A673 (cell line): ENCODE results near the gene KCNK7. TPM values are rescaled to one million over a fixed set of nuclear protein-coding genes. Genes with fewer than 3 reads are reported as not detected.

Source experiments
- BruUV-seq: library from RNA; stranded (reverse); fragments of 400-500 nt; replicated peaks from 2 replicates; lab custom pipeline; 2021; lab: Mats Ljungman, UMichigan
- CTCF ChIA-PET: fragments of 300-600 bp; sonication (Branson Sonifier 250); formaldehyde crosslinking; loops from one replicate; lab custom pipeline; 2022; ENCODE audit warnings: antibody characterized with exemption; lab: Charles Lee
- POLR2A ChIA-PET: fragments of 300-600 bp; sonication (Branson Sonifier 250); formaldehyde crosslinking; loops from one replicate; lab custom pipeline; 2022; ENCODE audit warnings: antibody characterized with exemption; ENCODE audit not compliant: low non-redundant PET; lab: Charles Lee
- DNase-seq: peaks from one replicate; pipeline ENCODE4 v3.0.0-alpha.2; 2015; ENCODE audit warnings: low spot score
- H3K27ac ChIP-seq: fragments of 200-600 bp; sonication (generic); 2 replicates; pipeline ENCODE4 v1.5.1; 2016; ENCODE audit warnings: mixed run types, low read depth, mild to moderate bottlenecking, mixed read lengths, antibody characterized with exemption, low read length; ENCODE audit not compliant: poor library complexity, severe bottlenecking
- H3K27me3 ChIP-seq: fragments of 200-600 bp; sonication (generic); replicated peaks from 2 replicates; pipeline ENCODE4 v1.6.1; 2017; ENCODE audit warnings: mixed run types, low read depth, mild to moderate bottlenecking, mixed read lengths, antibody characterized with exemption, low read length; ENCODE audit not compliant: insufficient read depth, poor library complexity
- H3K36me3 ChIP-seq: fragments of 200-600 bp; sonication (generic); 2 replicates; pipeline ENCODE4 v1.6.1; 2016; ENCODE audit warnings: mixed run types, mild to moderate bottlenecking, mixed read lengths, antibody characterized with exemption, low read length; ENCODE audit not compliant: insufficient read depth, poor library complexity, severe bottlenecking
- H3K4me1 ChIP-seq: fragments of 200-600 bp; sonication (generic); 2 replicates; pipeline ENCODE4 v1.6.1; 2017; ENCODE audit warnings: mixed run types, mild to moderate bottlenecking, mixed read lengths, antibody characterized with exemption, low read length; ENCODE audit not compliant: insufficient read depth, poor library complexity, severe bottlenecking
- H3K4me3 ChIP-seq: fragments of 200-600 bp; sonication (generic); 2 replicates; pipeline ENCODE4 v1.5.1; 2016; ENCODE audit warnings: low read depth, mixed run types, mild to moderate bottlenecking, mixed read lengths, low read length; ENCODE audit not compliant: poor library complexity, severe bottlenecking
- H3K9me3 ChIP-seq: fragments of 200-600 bp; sonication (generic); 2 replicates; pipeline ENCODE4 v1.6.1; 2016; ENCODE audit warnings: mixed run types, low read depth, mild to moderate bottlenecking, mixed read lengths, antibody characterized with exemption, low read length; ENCODE audit not compliant: poor library complexity, severe bottlenecking
- EZH2 ChIP-seq: fragments of 200-600 bp; sonication (generic); IDR thresholded peaks from 2 replicates; pipeline ENCODE4 v1.6.1; 2017; ENCODE audit warnings: borderline replicate concordance, low read depth, mild to moderate bottlenecking, mixed read lengths, antibody characterized with exemption, low read length; ENCODE audit not compliant: poor library complexity, severe bottlenecking
- intact Hi-C: fragments of 100-400 bp; cut with micrococcal nuclease; formaldehyde crosslinking; loops from one replicate; pipeline ENCODE4 v1.10.0; 2022; ENCODE audit not compliant: unreplicated experiment
- total RNA-seq: library from RNA; stranded (reverse); gene quantifications from 2 replicates; pipeline ENCODE4 v1.2.3, GENCODE V29; 2021
- TF ChIP-seq, protein P1 (sequence below): fragments of 300-800, 200-600 bp; sonication (generic); conservative IDR thresholded peaks from 2 replicates; pipeline ENCODE4 v1.5.1; 2017; ENCODE audit warnings: low read depth, mild to moderate bottlenecking, antibody characterized with exemption, low read length, moderate library complexity, mixed read lengths

Gene KCNK7
- total RNA-seq, 1 experiment from 2014 or later = 2.3 TPM

DNA sequence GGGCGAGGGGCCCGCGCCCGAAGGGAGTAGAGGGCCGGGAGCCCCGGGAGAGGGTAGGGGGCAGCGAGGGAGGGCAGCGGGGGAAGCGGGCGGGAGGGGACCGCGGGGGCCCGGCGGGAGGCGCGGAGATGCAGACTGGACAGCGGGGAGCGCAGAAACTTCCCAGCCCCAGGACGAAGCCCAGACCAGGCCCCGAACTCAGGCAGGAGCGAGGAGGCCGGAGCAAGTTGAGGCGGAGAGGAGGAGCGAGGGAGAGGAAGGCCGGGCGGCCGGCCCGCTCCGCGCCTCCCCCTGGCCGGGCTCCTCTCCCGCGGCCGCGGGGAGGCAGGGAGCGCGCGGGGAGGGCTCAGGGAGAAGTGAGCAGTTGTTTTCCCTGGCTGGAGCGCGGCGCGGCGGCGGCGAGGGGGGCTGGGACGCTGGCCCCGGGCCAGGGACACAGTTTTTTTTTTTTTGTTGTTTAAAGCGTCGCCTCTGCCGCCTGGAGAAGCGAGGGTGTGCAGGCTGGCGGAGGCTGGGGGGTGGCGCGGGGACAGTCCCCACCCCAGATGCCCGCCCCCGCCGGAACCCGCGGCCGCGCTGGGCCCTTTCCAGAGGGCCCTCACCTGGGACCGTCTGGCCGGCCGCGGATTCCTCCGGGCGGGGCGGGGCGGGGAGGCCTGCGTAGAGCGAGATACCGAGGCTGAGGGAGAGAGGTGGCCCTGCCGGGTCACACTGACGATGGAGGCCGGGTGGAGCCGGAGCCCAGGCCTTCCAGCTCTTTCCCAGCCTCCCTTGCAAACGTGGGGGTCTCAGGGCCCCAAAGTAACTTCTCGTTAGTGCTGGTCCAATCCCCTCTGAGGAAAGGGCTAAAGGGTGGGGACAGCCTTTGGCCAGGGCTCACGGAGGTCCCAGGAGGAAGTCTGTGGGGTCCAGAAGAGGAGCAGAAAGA lies 37.3 kb downstream of the KCNK7 start, which contains the start of gene LTBP3:
Gene LTBP3, minus strand, starts transcription at position 358 of the 928 bp plus-strand sequence. CDS start 400 bp downstream, outside the sequence.
- intact Hi-C loops = no loop called here
- Histone ChIP-seq H3K27me3 (no peaks in the 10 kb centered on the region), H3K4me3 (peak within 1 kb of the TSS; percentile 59), H3K4me1 (peaks cover 41% of the 10 kb centered on the region), H3K36me3 (no peaks in the 10 kb centered on the region), H3K27ac (peak within 1 kb of the TSS; percentile 87), H3K9me3 (no peaks in the 10 kb centered on the region)
- no TSS peak for BruUV-seq
- POLR2A ChIA-PET = no interaction called here
- CTCF ChIA-PET = interaction anchor here (0.6 to 1.2 kb wide), 2 partner anchors 9 to 18 kb away, joined by 5 to 6 read pairs; no protein-coding TSS in a partner anchor
- peak; percentile 87 for DNase-seq
- TF ChIP-seq, protein P1, sequence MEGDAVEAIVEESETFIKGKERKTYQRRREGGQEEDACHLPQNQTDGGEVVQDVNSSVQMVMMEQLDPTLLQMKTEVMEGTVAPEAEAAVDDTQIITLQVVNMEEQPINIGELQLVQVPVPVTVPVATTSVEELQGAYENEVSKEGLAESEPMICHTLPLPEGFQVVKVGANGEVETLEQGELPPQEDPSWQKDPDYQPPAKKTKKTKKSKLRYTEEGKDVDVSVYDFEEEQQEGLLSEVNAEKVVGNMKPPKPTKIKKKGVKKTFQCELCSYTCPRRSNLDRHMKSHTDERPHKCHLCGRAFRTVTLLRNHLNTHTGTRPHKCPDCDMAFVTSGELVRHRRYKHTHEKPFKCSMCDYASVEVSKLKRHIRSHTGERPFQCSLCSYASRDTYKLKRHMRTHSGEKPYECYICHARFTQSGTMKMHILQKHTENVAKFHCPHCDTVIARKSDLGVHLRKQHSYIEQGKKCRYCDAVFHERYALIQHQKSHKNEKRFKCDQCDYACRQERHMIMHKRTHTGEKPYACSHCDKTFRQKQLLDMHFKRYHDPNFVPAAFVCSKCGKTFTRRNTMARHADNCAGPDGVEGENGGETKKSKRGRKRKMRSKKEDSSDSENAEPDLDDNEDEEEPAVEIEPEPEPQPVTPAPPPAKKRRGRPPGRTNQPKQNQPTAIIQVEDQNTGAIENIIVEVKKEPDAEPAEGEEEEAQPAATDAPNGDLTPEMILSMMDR = no peak
- TF ChIP-seq EZH2 = no peak

GRCh38 chr11:65557280-65558001 lies 38.2 kb downstream of the KCNK7 start:
- no peaks in the 10 kb centered on the region for H3K36me3 ChIP-seq
- H3K27ac ChIP-seq = peak overlapping the region; percentile 87
- intact Hi-C loops = no loop called here
- CTCF ChIA-PET = interaction anchor here (0.5 kb wide), 1 partner anchor 260 kb away, joined by 3 read pairs; no protein-coding TSS in a partner anchor
- peaks cover 41% of the 10 kb centered on the region for H3K4me1 ChIP-seq
- H3K4me3 ChIP-seq = peak overlapping the region; percentile 59
- BruUV-seq = no TSS peak
- no peaks in the 10 kb centered on the region for H3K27me3 ChIP-seq
- POLR2A ChIA-PET = no interaction called here
- no peak for TF ChIP-seq EZH2
- TF ChIP-seq, protein P1 = no peak
- no peaks in the 10 kb centered on the region for H3K9me3 ChIP-seq
- peak; percentile 34 for DNase-seq

GRCh38 chr11:65556470-65557279 lies 38.9 kb downstream of the KCNK7 start:
- Histone ChIP-seq H3K27ac (peak overlapping the region; percentile 87), H3K27me3 (no peaks in the 10 kb centered on the region), H3K9me3 (no peaks in the 10 kb centered on the region), H3K36me3 (peaks cover 4% of the 10 kb centered on the region), H3K4me1 (peaks cover 42% of the 10 kb centered on the region), H3K4me3 (peak overlapping the region; percentile 59)
- BruUV-seq = TSS peak; percentile 16
- ChIA-PET POLR2A (no interaction called here), CTCF (no interaction called here)
- no peak for DNase-seq
- intact Hi-C loops = no loop called here
- TF ChIP-seq EZH2 = no peak
- TF ChIP-seq, protein P1 = no peak
